Skeletal muscle tissue (tissue), 4 donors: ENCODE data around the gene SESN2. TPM values are rescaled to one million over a fixed set of nuclear protein-coding genes. Genes with fewer than 3 reads are reported as not detected.
A peak's percentile ranks its signal among the peaks of the same experiment; 100 is the strongest.

Source experiments
- H3K27ac ChIP-seq: one replicate; pipeline ENCODE4 v1.7.0; 2013; ENCODE audit warnings: mild to moderate bottlenecking, low read depth, low read length, inconsistent platforms
- H3K27me3 ChIP-seq, 3 donors: one replicate each; pipeline ENCODE4 v1.7.0; 2013; ENCODE audit warnings: low read length in 3 of 3; ENCODE audit not compliant: control insufficient read depth in 3 of 3, insufficient read depth in 3 of 3
- H3K36me3 ChIP-seq, 3 donors: one replicate each; pipeline ENCODE4 v1.7.0; 2013; ENCODE audit warnings: low read length in 3 of 3; ENCODE audit not compliant: control insufficient read depth in 3 of 3, insufficient read depth in 3 of 3
- H3K4me1 ChIP-seq, 3 donors: one replicate each; pipeline ENCODE4 v1.7.0; 2013; ENCODE audit warnings: low read length in 3 of 3, mild to moderate bottlenecking in 3 of 3; ENCODE audit not compliant: control insufficient read depth in 3 of 3, insufficient read depth in 3 of 3
- H3K4me3 ChIP-seq, 3 donors: one replicate each; pipeline ENCODE4 v1.7.0; 2013; ENCODE audit warnings: low read length in 3 of 3
- H3K9ac ChIP-seq, 3 donors: one replicate each; pipeline ENCODE4 v1.7.0; 2013; ENCODE audit warnings: low read length in 3 of 3, mild to moderate bottlenecking in 3 of 3, moderate library complexity in 2 of 3, low read depth in 1 of 3
- H3K9me3 ChIP-seq, 3 donors: one replicate each; pipeline ENCODE4 v1.7.0; 2013; ENCODE audit warnings: low read length in 3 of 3; ENCODE audit not compliant: control insufficient read depth in 3 of 3
- total RNA-seq: library from RNA; depleted of rRNA; stranded (reverse); fragments of >200 nt; gene quantifications from one replicate; pipeline ENCODE4 v1.2.3, GENCODE V29; 2014
- donor health status: Osteomylitis.

The SESN2 gene
- total RNA-seq: 2.1 TPM

GRCh38 chr1:28259252-28259933, at the start of gene SESN2:
Gene SESN2, plus strand, starts transcription at chr1:28259518. Its CDS starts 330 bp downstream, at chr1:28259848.
- peak within 1 kb of the TSS; percentile 84 for H3K27ac ChIP-seq
- no peaks in the 10 kb centered on the region for H3K36me3 ChIP-seq
- peak within 1 kb of the TSS; percentile 83 to 93 (median 85) for H3K9ac ChIP-seq
- H3K27me3 ChIP-seq: no peaks in the 10 kb centered on the region
- no peaks in the 10 kb centered on the region for H3K9me3 ChIP-seq
- peak within 1 kb of the TSS; percentile 75 to 88 (median 87) for H3K4me3 ChIP-seq
- peaks cover 29 to 30% (median 30%) of the 10 kb centered on the region in 3 donors for H3K4me1 ChIP-seq

DNA sequence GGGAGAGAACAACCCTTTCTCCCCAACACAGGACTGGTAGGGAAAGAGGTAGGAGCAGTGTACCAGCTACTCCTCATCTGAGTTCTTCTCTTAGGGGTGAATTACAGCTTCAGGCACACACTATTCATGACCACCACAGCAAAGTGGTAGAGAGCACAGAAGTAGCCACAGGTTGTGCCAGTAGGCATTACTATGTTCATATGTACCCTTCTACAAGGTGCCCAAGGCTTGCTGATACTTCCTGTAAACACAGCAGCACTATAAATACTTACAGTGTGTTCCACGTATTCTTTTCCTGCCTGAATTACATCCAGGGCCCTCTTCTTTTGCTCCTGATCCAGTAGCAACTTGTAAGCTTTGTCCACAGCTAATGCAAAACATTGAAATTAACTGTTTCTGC, 49.6 kb upstream of the SESN2 start:
- no peaks in the 10 kb centered on the region for H3K27me3 ChIP-seq
- H3K9ac ChIP-seq: no peak overlapping the region
- H3K9me3 ChIP-seq: no peaks in the 10 kb centered on the region
- peak overlapping the region; percentile 15 for H3K27ac ChIP-seq
- H3K4me1 ChIP-seq: peaks cover 0 to 9% (median 0%) of the 10 kb centered on the region in 3 donors
- no peak overlapping the region for H3K4me3 ChIP-seq
- peaks cover 7 to 33% (median 21%) of the 10 kb centered on the region in 3 donors for H3K36me3 ChIP-seq

DNA sequence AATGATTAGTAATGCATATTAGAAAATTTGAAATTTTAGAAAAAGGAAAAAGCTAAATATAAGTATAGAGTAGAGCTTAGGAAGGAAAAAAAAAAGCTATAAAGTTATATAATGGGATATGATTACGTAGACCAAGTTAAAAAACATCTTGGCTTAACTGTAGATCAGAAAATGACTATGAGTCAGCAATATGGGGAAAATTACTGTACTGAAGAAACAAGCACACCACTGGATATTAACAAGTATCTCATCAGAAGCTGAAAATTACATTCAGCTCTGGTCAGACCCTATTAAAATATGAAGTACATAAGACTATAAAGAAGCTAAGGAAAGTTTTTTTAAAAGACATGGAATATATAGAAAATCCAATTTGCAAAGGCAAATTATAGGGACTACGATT, 46.0 kb upstream of the SESN2 start:
- H3K27ac ChIP-seq: no peak overlapping the region
- no peak overlapping the region for H3K4me3 ChIP-seq
- H3K9ac ChIP-seq: no peak overlapping the region
- peaks cover 0 to 9% (median 0%) of the 10 kb centered on the region in 3 donors for H3K4me1 ChIP-seq
- H3K36me3 ChIP-seq: peaks cover 7 to 23% (median 15%) of the 10 kb centered on the region in 3 donors
- H3K9me3 ChIP-seq: no peaks in the 10 kb centered on the region
- no peaks in the 10 kb centered on the region for H3K27me3 ChIP-seq

- no peak overlapping the region for H3K9ac ChIP-seq
- no peaks in the 10 kb centered on the region for H3K9me3 ChIP-seq
- H3K27ac ChIP-seq: no peak overlapping the region
- H3K4me3 ChIP-seq: no peak overlapping the region
- peaks cover 5 to 11% (median 6%) of the 10 kb centered on the region in 3 donors for H3K4me1 ChIP-seq
- H3K27me3 ChIP-seq: no peaks in the 10 kb centered on the region
- H3K36me3 ChIP-seq: peaks cover 20 to 29% (median 29%) of the 10 kb centered on the region in 3 donors
Measured at GRCh38 chr1:28229089-28229488, 30.2 kb upstream of the SESN2 start.

GRCh38 chr1:28229996-28230395, 29.3 kb upstream of the SESN2 start:
- H3K4me3 ChIP-seq: no peak overlapping the region
- no peaks in the 10 kb centered on the region for H3K27me3 ChIP-seq
- H3K4me1 ChIP-seq: peaks cover 5 to 11% (median 6%) of the 10 kb centered on the region in 3 donors
- no peak overlapping the region for H3K9ac ChIP-seq
- no peak overlapping the region for H3K27ac ChIP-seq
- H3K9me3 ChIP-seq: no peaks in the 10 kb centered on the region
- H3K36me3 ChIP-seq: peaks cover 15 to 24% (median 23%) of the 10 kb centered on the region in 3 donors

- Histone ChIP-seq H3K9ac (peak within 1 kb of the TSS; percentile 87 to 97 (median 96)), H3K27ac (peak within 1 kb of the TSS; percentile 92), H3K9me3 (no peaks in the 10 kb centered on the region), H3K4me3 (peak within 1 kb of the TSS; percentile 95 to 98 (median 97)), H3K4me1 (peaks cover 13 to 26% (median 21%) of the 10 kb centered on the region in 3 donors), H3K27me3 (no peaks in the 10 kb centered on the region), H3K36me3 (peaks cover 6 to 8% (median 7%) of the 10 kb centered on the region in 3 donors)
Measured at GRCh38 chr1:28232558-28233263, 26.6 kb upstream of the SESN2 start, which contains the start of gene DNAJC8. Gene DNAJC8, minus strand, starts transcription at chr1:28233029. Its CDS starts 31 bp downstream, at chr1:28232998.

GRCh38 chr1:28233264-28233606, 26.1 kb upstream of the SESN2 start:
- Histone ChIP-seq H3K9me3 (no peaks in the 10 kb centered on the region), H3K4me1 (peaks cover 16 to 31% (median 26%) of the 10 kb centered on the region in 3 donors), H3K27me3 (no peaks in the 10 kb centered on the region), H3K9ac (peak overlapping the region in 2 of 3 donors; percentile 96 to 97), H3K27ac (peak overlapping the region; percentile 92), H3K36me3 (peaks cover 5 to 10% (median 9%) of the 10 kb centered on the region in 3 donors), H3K4me3 (peak overlapping the region; percentile 95 to 98 (median 97))

DNA sequence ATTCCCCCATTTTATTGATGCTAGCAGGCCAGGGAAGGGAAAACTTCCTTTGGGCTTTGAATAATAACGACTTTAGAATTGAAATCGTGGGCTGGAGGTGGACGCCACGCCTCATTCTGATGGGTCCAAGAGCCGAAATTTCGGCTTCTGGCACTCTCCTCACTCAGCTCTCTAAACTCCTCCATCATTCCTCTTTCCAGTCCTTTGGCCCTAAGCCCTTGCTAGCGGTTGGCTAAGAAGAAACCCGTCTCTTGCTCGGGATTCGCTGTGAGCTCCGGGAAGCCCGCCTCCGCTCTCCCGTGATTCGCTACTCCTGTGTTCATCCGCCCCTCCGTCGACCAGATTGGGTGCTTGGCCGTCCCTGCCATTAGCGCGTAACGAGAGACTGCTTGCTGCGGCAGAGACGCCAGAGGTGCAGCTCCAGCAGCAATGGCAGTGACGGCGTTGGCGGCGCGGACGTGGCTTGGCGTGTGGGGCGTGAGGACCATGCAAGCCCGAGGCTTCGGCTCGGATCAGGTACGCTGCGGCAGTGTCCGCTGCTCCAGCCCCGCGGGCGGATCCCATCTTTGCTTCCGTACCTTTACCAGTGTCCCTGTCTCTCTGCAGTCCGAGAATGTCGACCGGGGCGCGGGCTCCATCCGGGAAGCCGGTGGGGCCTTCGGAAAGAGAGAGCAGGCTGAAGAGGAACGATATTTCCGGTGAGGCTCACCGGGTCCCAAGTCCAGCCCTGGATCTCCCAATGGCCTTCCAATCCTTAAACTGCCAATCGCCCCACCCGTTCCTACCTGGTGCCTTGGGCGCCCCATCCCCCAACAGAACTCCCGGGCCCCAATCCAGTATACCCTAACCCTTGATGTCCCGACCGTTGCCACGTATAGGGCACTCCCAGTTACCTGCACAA, 23.3 kb upstream of the SESN2 start, which contains the start of gene ATP5IF1:
ATP5IF1 (plus strand) TSS at position 370 of the 901 bp plus-strand sequence; CDS start at position 430, 60 bp downstream.
- H3K4me1 ChIP-seq: peaks cover 20 to 42% (median 34%) of the 10 kb centered on the region in 3 donors
- peak within 1 kb of the TSS; percentile 88 to 100 (median 97) for H3K4me3 ChIP-seq
- no peaks in the 10 kb centered on the region for H3K9me3 ChIP-seq
- peak within 1 kb of the TSS; percentile 79 for H3K27ac ChIP-seq
- peak within 1 kb of the TSS; percentile 83 to 100 (median 98) for H3K9ac ChIP-seq
- no peaks in the 10 kb centered on the region for H3K27me3 ChIP-seq
- peaks cover 5 to 10% (median 9%) of the 10 kb centered on the region in 3 donors for H3K36me3 ChIP-seq

GRCh38 chr1:28236656-28237322, 22.5 kb upstream of the SESN2 start:
- H3K27ac ChIP-seq: peak overlapping the region; percentile 79
- H3K4me1 ChIP-seq: peaks cover 22 to 44% (median 37%) of the 10 kb centered on the region in 3 donors

More at GRCh38 chr1:28236656-28237322, 22.5 kb upstream of the SESN2 start:
- Histone ChIP-seq H3K36me3 (peaks cover 5 to 10% (median 10%) of the 10 kb centered on the region in 3 donors), H3K4me3 (peak overlapping the region; percentile 88 to 100 (median 97)), H3K9ac (peak overlapping the region; percentile 83 to 100 (median 98)), H3K27me3 (no peaks in the 10 kb centered on the region), H3K9me3 (no peaks in the 10 kb centered on the region)
